Prostate gland (tissue), 2 donors: ENCODE results near the gene CSRP1. TPM values are rescaled to one million over a fixed set of nuclear protein-coding genes. Genes with fewer than 3 reads are reported as not detected.
"Not testable (repeated sequence)": the region's sequence is repeated elsewhere in the genome, so short reads cannot be mapped to it uniquely, and the experiment has no call there.

Source experiments
- DNase-seq: peaks from one replicate; pipeline ENCODE4 v3.0.0-alpha.2; 2019; ENCODE audit warnings: low spot score
- H3K27ac ChIP-seq, 2 donors: fragments of 200-600 bp; sonication (generic); 2 replicates each; pipeline ENCODE4 v1.5.1; 2017 to 2019
- H3K27me3 ChIP-seq: fragments of 200-600 bp; sonication (generic); replicated peaks from 2 replicates; pipeline ENCODE4 v1.5.1; 2019; ENCODE audit not compliant: insufficient read depth
- H3K36me3 ChIP-seq, 2 donors: fragments of 200-600 bp; sonication (generic); 1 replicate in 1 of 2; 2 replicates in 1 of 2; pipeline versions ENCODE4 v1.5.1 to v1.8.1; 2017 to 2019
- H3K4me1 ChIP-seq: fragments of 200-600 bp; sonication (generic); replicated peaks from 2 replicates; pipeline ENCODE4 v1.5.1; 2019
- H3K4me3 ChIP-seq, 2 donors: fragments of 200-600 bp; sonication (generic); 2 replicates each; pipeline ENCODE4 v1.5.1; 2017 to 2019
- H3K9me3 ChIP-seq: fragments of 200-600 bp; sonication (generic); 2 replicates; pipeline ENCODE4 v1.5.1; 2017
- POLR2A ChIP-seq: fragments of 450-650 bp; IDR thresholded peaks from one replicate; pipeline ENCODE4 v1.6.1; 2016; ENCODE audit warnings: antibody characterized with exemption, mild to moderate bottlenecking
- POLR2AphosphoS5 ChIP-seq: sonication (generic); formaldehyde crosslinking; IDR thresholded peaks from one replicate; pipeline ENCODE4 v1.6.1; 2017; ENCODE audit warnings: antibody characterized with exemption
- WGBS: methylation state at CpG from one replicate; pipeline ENCODE4 v1.1.5; 2018; 5-methylcytosine and 5-hydroxymethylcytosine counted together
- intact Hi-C: fragments of 100-400 bp; cut with DNase I; formaldehyde crosslinking; loops from one replicate; pipeline ENCODE4 v1.14.2; 2022
- total RNA-seq, 2 donors: library from RNA; depleted of rRNA; stranded (reverse); fragments of >200 nt; gene quantifications; one replicate each; pipeline ENCODE4 v1.1.0, GENCODE V29; 2016
- TF ChIP-seq, protein P1 (sequence below), 4 experiments: fragments of 200-600 bp in 2 of 4; fragments of 450-650 bp in 2 of 4; sonication (generic) in 2 of 4; IDR thresholded peaks; 1 replicate in 3 of 4; 2 replicates in 1 of 4; pipeline ENCODE4 v1.5.1; 2016 to 2019; ENCODE audit warnings: antibody characterized with exemption in 4 of 4, mild to moderate bottlenecking in 2 of 4, moderate library complexity in 2 of 4

Gene CSRP1
- total RNA-seq, 2 donors from 2014 or later = 1,117 to 1,634 TPM

DNA sequence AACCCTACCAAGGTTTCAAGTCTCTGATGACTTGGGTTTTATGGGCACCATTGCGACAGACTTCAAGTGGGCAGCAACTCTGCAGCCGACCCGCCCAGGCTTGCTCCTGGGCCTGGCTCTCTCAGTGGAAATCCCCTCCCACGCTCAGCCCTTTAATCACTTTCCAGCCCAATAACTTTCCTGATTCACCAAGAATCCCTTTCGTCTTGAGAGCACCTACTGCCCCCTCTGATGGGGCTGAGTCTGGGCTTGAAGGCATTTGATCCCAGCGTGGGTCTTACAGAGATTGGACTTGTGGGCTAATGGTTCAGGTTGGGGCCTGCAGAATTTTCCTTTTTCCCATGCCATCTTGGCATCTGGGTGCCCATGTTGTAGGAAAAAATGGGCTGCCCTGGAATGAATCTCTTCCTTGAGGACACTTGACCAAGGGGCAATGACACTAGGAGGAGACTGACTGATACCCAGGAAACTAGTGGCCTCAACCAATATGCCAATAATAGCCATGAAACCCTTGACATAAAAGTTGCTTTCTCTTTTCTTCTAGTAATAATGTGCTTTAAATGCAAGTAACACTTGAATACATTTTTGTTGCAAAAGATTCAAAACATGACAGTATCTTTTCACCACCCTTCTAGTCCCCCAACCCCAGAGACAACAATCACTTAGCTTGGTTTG is 30.1 kb downstream of the CSRP1 start:
- Histone ChIP-seq H3K27me3 (no peaks in the 10 kb centered on the region), H3K27ac (peak overlapping the region; percentile 64 to 65), H3K4me3 (no peak overlapping the region), H3K4me1 (no peaks in the 10 kb centered on the region), H3K9me3 (no peaks in the 10 kb centered on the region), H3K36me3 (no peaks in the 10 kb centered on the region)
- WGBS = 27% methylated on average over 6 of the region's 6 CpGs
- intact Hi-C loops = no loop called here
- no peak for TF ChIP-seq POLR2A
- TF ChIP-seq, protein P1, sequence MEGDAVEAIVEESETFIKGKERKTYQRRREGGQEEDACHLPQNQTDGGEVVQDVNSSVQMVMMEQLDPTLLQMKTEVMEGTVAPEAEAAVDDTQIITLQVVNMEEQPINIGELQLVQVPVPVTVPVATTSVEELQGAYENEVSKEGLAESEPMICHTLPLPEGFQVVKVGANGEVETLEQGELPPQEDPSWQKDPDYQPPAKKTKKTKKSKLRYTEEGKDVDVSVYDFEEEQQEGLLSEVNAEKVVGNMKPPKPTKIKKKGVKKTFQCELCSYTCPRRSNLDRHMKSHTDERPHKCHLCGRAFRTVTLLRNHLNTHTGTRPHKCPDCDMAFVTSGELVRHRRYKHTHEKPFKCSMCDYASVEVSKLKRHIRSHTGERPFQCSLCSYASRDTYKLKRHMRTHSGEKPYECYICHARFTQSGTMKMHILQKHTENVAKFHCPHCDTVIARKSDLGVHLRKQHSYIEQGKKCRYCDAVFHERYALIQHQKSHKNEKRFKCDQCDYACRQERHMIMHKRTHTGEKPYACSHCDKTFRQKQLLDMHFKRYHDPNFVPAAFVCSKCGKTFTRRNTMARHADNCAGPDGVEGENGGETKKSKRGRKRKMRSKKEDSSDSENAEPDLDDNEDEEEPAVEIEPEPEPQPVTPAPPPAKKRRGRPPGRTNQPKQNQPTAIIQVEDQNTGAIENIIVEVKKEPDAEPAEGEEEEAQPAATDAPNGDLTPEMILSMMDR (IDR thresholded peaks at IDR 0.05) = no peak
- peak; percentile 70 for TF ChIP-seq POLR2AphosphoS5
- DNase-seq = peak; percentile 77

GRCh38 chr1:201475915-201476669 is 30.8 kb downstream of the CSRP1 start:
- 50% methylated on average over 8 of the region's 8 CpGs for WGBS
- Histone ChIP-seq H3K27me3 (no peaks in the 10 kb centered on the region), H3K4me3 (no peak overlapping the region), H3K9me3 (no peaks in the 10 kb centered on the region), H3K36me3 (no peaks in the 10 kb centered on the region), H3K27ac (peak overlapping the region; percentile 64 to 65), H3K4me1 (no peaks in the 10 kb centered on the region)
- no peak for TF ChIP-seq POLR2AphosphoS5
- no peak for TF ChIP-seq POLR2A
- TF ChIP-seq, protein P1 (IDR thresholded peaks at IDR 0.05) = no peak
- no peak for DNase-seq
- intact Hi-C loops = no loop called here

- no peak overlapping the region for H3K4me3 ChIP-seq
- intact Hi-C loops = no loop called here
- H3K27me3 ChIP-seq = no peaks in the 10 kb centered on the region
- no peak overlapping the region for H3K27ac ChIP-seq
- WGBS = 44% methylated on average over 2 of the region's 2 CpGs
- DNase-seq = no peak
- H3K9me3 ChIP-seq = no peaks in the 10 kb centered on the region
- H3K36me3 ChIP-seq = no peaks in the 10 kb centered on the region
- no peaks in the 10 kb centered on the region for H3K4me1 ChIP-seq
- TF ChIP-seq, protein P1 (IDR thresholded peaks at IDR 0.05) = no peak
- TF ChIP-seq POLR2AphosphoS5 (no peak), POLR2A (no peak)
These were observed 31.8 kb downstream of the CSRP1 start for GRCh38 chr1:201475130-201475529.

DNA sequence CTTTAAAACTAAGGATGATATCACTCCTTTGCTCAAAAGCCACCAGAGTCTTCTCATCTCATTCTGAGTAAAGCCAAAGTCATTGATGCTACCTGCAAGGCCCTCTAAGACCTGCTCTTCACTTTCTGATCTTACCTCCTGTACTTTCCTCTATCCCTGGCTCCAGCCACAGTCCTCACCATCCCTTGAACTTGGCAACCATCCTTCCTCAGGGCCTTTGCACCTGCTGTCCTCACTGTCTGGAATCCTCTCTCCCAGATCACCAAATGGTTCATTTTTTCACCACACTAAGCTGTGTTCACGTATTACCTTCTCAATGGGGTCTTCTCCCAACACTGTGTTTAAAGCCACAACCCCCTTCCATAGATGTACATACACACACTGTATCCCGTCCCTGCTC is 33.6 kb downstream of the CSRP1 start:
- TF ChIP-seq, protein P1 (IDR thresholded peaks at IDR 0.05) = no peak
- TF ChIP-seq POLR2A = no peak
- no peak for TF ChIP-seq POLR2AphosphoS5
- Histone ChIP-seq H3K4me1 (no peaks in the 10 kb centered on the region), H3K4me3 (no peak overlapping the region), H3K27ac (no peak overlapping the region), H3K36me3 (no peaks in the 10 kb centered on the region), H3K27me3 (no peaks in the 10 kb centered on the region), H3K9me3 (no peaks in the 10 kb centered on the region)
- no peak for DNase-seq
- WGBS = 95% methylated on average over 2 of the region's 2 CpGs
- intact Hi-C loops = no loop called here

DNA sequence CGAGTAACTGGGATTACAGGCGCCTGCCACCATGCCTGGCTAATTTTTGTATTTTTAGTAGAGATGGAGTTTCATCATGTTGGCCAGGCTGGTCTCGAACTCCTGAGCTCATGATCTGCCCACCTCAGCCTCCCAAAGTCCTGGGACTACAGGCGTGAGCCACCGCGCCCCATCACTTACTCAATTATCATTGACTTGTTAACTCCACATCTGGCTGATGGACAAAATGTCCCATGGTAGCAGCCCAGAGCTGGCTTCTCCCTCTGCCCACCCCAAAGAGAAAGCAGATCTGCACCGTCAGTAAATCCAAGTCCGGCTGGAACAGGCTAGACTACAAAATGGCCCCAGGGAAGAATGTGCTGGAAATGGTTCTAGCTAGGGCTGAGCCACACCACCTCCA is 34.6 kb downstream of the CSRP1 start:
- not testable (repeated sequence) for H3K27ac ChIP-seq, H3K4me1 ChIP-seq

More for the DNA sequence above, 34.6 kb downstream of the CSRP1 start:
- H3K9me3 ChIP-seq, H3K4me3 ChIP-seq, DNase-seq, H3K36me3 ChIP-seq, intact Hi-C loops, H3K27me3 ChIP-seq: not testable (repeated sequence)
- 87% methylated on average over 8 of the region's 8 CpGs for WGBS
